GM12891 (cell line): ENCODE data around the gene MARVELD3.

ENCODE experiments used
- POLR2A ChIP-seq: IDR thresholded peaks from 2 replicates; pipeline ENCODE4 v1.6.1; 2011; ENCODE audit warnings: low read depth, low read length, control low read depth
- POLR2AphosphoS5 ChIP-seq: IDR thresholded peaks from 2 replicates; pipeline ENCODE4 v1.6.1; 2011; ENCODE audit warnings: low read depth, low read length, control low read depth
- POU2F2 ChIP-seq: IDR thresholded peaks from 2 replicates; pipeline ENCODE4 v1.6.1; 2011; ENCODE audit warnings: low read depth, mild to moderate bottlenecking, control low read depth, low read length, moderate library complexity
- SPI1 ChIP-seq: IDR thresholded peaks from 2 replicates; pipeline ENCODE4 v1.6.1; 2011; ENCODE audit warnings: low read depth, low read length, control low read depth
- TAF1 ChIP-seq: IDR thresholded peaks from 2 replicates; pipeline ENCODE4 v1.6.1; 2011; ENCODE audit warnings: low read depth, low read length, control low read depth

DNA sequence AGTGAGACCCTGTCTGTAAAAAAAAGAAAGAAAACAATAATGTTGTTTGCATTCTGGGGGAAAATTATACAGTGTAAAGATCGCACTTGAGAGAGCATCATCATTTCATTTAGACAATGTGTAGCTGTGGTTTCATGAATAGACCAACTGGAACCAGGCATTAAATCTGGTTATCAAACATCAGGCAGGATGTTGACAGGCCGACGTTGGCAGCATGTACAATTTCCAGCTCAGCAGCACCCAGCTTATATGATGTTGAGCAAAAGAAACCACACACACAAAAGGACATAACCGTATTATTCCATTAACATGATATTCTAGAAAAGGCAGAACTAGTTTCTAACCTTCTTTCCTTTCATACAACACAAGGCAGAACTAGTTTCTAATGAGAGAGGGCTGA is 5.8 kb downstream of the MARVELD3 start:
- no peak for TF ChIP-seq POLR2AphosphoS5
- TF ChIP-seq POU2F2 = no peak
- TF ChIP-seq TAF1 = no peak
- TF ChIP-seq POLR2A = no peak
- no peak for TF ChIP-seq SPI1
